HG03135 (cell line): ENCODE data around the gene VPS45.

Source experiments
- ATAC-seq: cut with Tn5 transposase; IDR thresholded peaks from one replicate; pipeline ENCODE4 v1.9.1; 2021; ENCODE audit warnings: mild to moderate bottlenecking, moderate library complexity; ENCODE audit not compliant: unreplicated experiment

VPS45 gene

GRCh38 chr1:150069923-150070322 lies 2.3 kb downstream of the VPS45 start:
- ATAC-seq: no peak

- ATAC-seq: no peak
These were observed 5.4 kb downstream of the VPS45 start for GRCh38 chr1:150072959-150073358.

- ATAC-seq: no peak
These were observed 5.9 kb downstream of the VPS45 start for GRCh38 chr1:150073516-150073915.

GRCh38 chr1:150076066-150076465 lies 8.5 kb downstream of the VPS45 start:
- no peak for ATAC-seq

- ATAC-seq: no peak
These were observed 9.4 kb downstream of the VPS45 start for GRCh38 chr1:150076985-150077384.

- ATAC-seq: no peak
These were observed 13.2 kb downstream of the VPS45 start for GRCh38 chr1:150080784-150081183.

GRCh38 chr1:150082494-150082893 lies 14.9 kb downstream of the VPS45 start:
- no peak for ATAC-seq

- no peak for ATAC-seq
These were observed 16.3 kb downstream of the VPS45 start for GRCh38 chr1:150083907-150084306.

GRCh38 chr1:150085406-150085805 lies 17.8 kb downstream of the VPS45 start:
- ATAC-seq: no peak

- no peak for ATAC-seq
These were observed 19.8 kb downstream of the VPS45 start for GRCh38 chr1:150087415-150087814.

- ATAC-seq: no peak
These were observed 22.4 kb downstream of the VPS45 start for GRCh38 chr1:150089846-150090520.

GRCh38 chr1:150092180-150092791 lies 24.7 kb downstream of the VPS45 start:
- ATAC-seq: no peak

- no peak for ATAC-seq
These were observed 26.2 kb downstream of the VPS45 start for GRCh38 chr1:150093805-150094204.

- ATAC-seq: no peak
These were observed 27.2 kb downstream of the VPS45 start for GRCh38 chr1:150094734-150095265.

GRCh38 chr1:150102986-150103385 lies 35.4 kb downstream of the VPS45 start:
- no peak for ATAC-seq

- ATAC-seq: no peak
These were observed 38.8 kb downstream of the VPS45 start for GRCh38 chr1:150106341-150106740.

- no peak for ATAC-seq
These were observed 42.0 kb downstream of the VPS45 start for GRCh38 chr1:150109586-150109985.

GRCh38 chr1:150110116-150110515 lies 42.5 kb downstream of the VPS45 start:
- ATAC-seq: no peak

- ATAC-seq: no peak
These were observed 44.1 kb downstream of the VPS45 start for GRCh38 chr1:150111670-150112069.

- no peak for ATAC-seq
These were observed 47.5 kb downstream of the VPS45 start for GRCh38 chr1:150115121-150115520.

- ATAC-seq: no peak
These were observed 51.1 kb downstream of the VPS45 start for GRCh38 chr1:150118716-150119115.

- ATAC-seq: no peak
These were observed 53.8 kb downstream of the VPS45 start for GRCh38 chr1:150121236-150121862.
